Keratinocyte (primary cell): Measurements from ENCODE around the gene MAGI1. TPM values are rescaled to one million over a fixed set of nuclear protein-coding genes. Genes with fewer than 3 reads are reported as not detected.

ENCODE experiments used
- DNase-seq: peaks from one replicate; pipeline ENCODE4 v3.0.0-alpha.2; 2011; ENCODE audit warnings: low read depth, missing footprints, low spot score
- FAIRE-seq: peaks from 2 replicates; lab custom pipeline; 2011; peaks lifted over from hg19 to GRCh38; lab: Jason Lieb, UNC
- H2AFZ ChIP-seq: 2 replicates; pipeline ENCODE4 v1.6.0; 2012; ENCODE audit warnings: low read length, control low read depth, inconsistent platforms; ENCODE audit not compliant: control insufficient read depth
- H3K27ac ChIP-seq: 2 replicates; pipeline ENCODE4 v1.5.1; 2011; ENCODE audit warnings: low read length; ENCODE audit not compliant: control insufficient read depth, insufficient read depth
- H3K27me3 ChIP-seq: 3 replicates; pipeline ENCODE4 v1.6.0; 2011; ENCODE audit warnings: low read length; ENCODE audit not compliant: control insufficient read depth, insufficient read depth; ENCODE audit errors: extremely low read depth
- H3K36me3 ChIP-seq, 2 experiments: 2 replicates in 1 of 2; 3 replicates in 1 of 2; pipeline ENCODE4 v1.5.1; 2011; ENCODE audit warnings: low read length in 2 of 2, mild to moderate bottlenecking in 1 of 2; ENCODE audit not compliant: control insufficient read depth in 2 of 2, insufficient read depth in 2 of 2; ENCODE audit errors: extremely low read depth in 1 of 2
- H3K4me1 ChIP-seq: 3 replicates; pipeline ENCODE4 v1.5.1; 2011; ENCODE audit warnings: low read length; ENCODE audit not compliant: control insufficient read depth, insufficient read depth; ENCODE audit errors: extremely low read depth
- H3K4me2 ChIP-seq: 3 replicates; pipeline ENCODE4 v1.6.0; 2011; ENCODE audit warnings: low read depth, low read length; ENCODE audit not compliant: control insufficient read depth, insufficient read depth; ENCODE audit errors: extremely low read depth
- H3K4me3 ChIP-seq, 3 experiments: fragments of 200-600 bp in 1 of 3; sonication (generic) in 1 of 3; 2 replicates in 2 of 3; 3 replicates in 1 of 3; pipeline ENCODE4 v1.5.1; 2011 to 2016; ENCODE audit warnings: low read length in 3 of 3, mild to moderate bottlenecking in 3 of 3, control low read depth in 2 of 3, inconsistent platforms in 1 of 3, low read depth in 1 of 3, mixed read lengths in 1 of 3, mixed run types in 1 of 3, moderate library complexity in 1 of 3; ENCODE audit not compliant: control insufficient read depth in 2 of 3, insufficient read depth in 2 of 3; ENCODE audit errors: extremely low read depth in 1 of 3
- H3K79me2 ChIP-seq: 2 replicates; pipeline ENCODE4 v1.6.0; 2012; ENCODE audit warnings: low read length; ENCODE audit not compliant: control insufficient read depth, insufficient read depth
- H3K9ac ChIP-seq: 3 replicates; pipeline ENCODE4 v1.6.0; 2011; ENCODE audit warnings: low read length; ENCODE audit not compliant: control insufficient read depth, insufficient read depth; ENCODE audit errors: extremely low read depth
- H3K9me1 ChIP-seq: 3 replicates; pipeline ENCODE4 v1.6.0; 2011; ENCODE audit warnings: low read length; ENCODE audit not compliant: control insufficient read depth, insufficient read depth; ENCODE audit errors: extremely low read depth
- H3K9me3 ChIP-seq: 2 replicates; pipeline ENCODE4 v1.5.1; 2012; ENCODE audit warnings: low read depth, low read length; ENCODE audit not compliant: control insufficient read depth
- H4K20me1 ChIP-seq: 3 replicates; pipeline ENCODE4 v1.6.0; 2011; ENCODE audit warnings: low read length; ENCODE audit not compliant: control insufficient read depth, insufficient read depth; ENCODE audit errors: extremely low read depth
- CTCF ChIP-seq, 3 experiments: IDR thresholded peaks in 1 of 3; conservative IDR thresholded peaks in 1 of 3; optimal IDR thresholded peaks in 1 of 3; 2 replicates in 2 of 3; 3 replicates in 1 of 3; pipeline versions ENCODE3 to v1.5.1; 2011; ENCODE audit warnings: low read length in 3 of 3, mild to moderate bottlenecking in 3 of 3, moderate library complexity in 2 of 3, control low read depth in 1 of 3, inconsistent platforms in 1 of 3; ENCODE audit not compliant: insufficient read depth in 2 of 3; ENCODE audit errors: extremely low read depth in 1 of 3
- EZH2 ChIP-seq: IDR thresholded peaks from one replicate; pipeline ENCODE4 v1.6.1; 2012; ENCODE audit warnings: inconsistent platforms, mild to moderate bottlenecking, low read length, moderate library complexity
- dilution Hi-C: fragments of 300-500 bp; cut with MboI; formaldehyde crosslinking; loops from one replicate; pipeline ENCODE4 v1.7.0; 2020; ENCODE audit warnings: low sequenced_read_pairs; ENCODE audit not compliant: extremely low pct_ligation_motif_present
- polyA plus RNA-seq, 5 experiments: library from polyadenylated mRNA; depleted of rRNA in 3 of 5; stranded (reverse) in 3 of 5; stranded (forward) in 1 of 5; unstranded in 1 of 5; fragments of >200 nt; gene quantifications; 1 replicate in 1 of 5; 2 replicates in 3 of 5; 3 replicates in 1 of 5; pipeline versions ENCODE4 v1.2.1 to v1.2.3, GENCODE V29; 2011 to 2012; ENCODE audit warnings: missing spikeins in 2 of 5, low read depth in 1 of 5, low replicate concordance in 1 of 5

MAGI1 gene
- polyA plus RNA-seq, 1 donor (not counting 4 experiments of a cell fraction or from before 2014, with no cell fraction given): 10.9 TPM

DNA sequence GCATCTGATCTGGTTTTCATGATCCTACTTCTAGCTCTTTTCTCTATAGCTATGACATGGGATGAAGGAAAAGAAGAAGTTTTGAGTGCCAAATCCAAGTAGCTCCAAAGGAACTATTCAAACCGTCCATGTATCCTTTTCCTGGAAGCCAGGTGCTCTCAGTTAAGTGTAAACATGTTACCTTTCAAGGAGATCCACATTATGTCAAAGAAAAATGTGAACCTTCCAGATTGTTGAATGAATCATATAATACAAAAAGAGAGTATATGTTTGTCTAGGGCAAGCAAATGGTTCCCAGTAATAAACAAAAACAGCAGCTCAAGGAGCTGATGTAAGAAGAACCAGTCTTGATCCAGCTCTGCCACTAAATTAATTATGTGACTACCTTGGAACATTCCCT is 534.9 kb downstream of the MAGI1 start:
- DNase-seq: no peak
- H3K4me1 ChIP-seq: no peaks in the 10 kb centered on the region
- no peaks in the 10 kb centered on the region for H4K20me1 ChIP-seq
- H3K4me3 ChIP-seq: no peak overlapping the region
- H3K9me1 ChIP-seq: no peaks in the 10 kb centered on the region
- no peak overlapping the region for H3K27ac ChIP-seq
- TF ChIP-seq CTCF (optimal IDR thresholded peaks at IDR 0.05 in 1 of 3, IDR thresholded peaks at IDR 0.05 in 1 of 3, conservative IDR thresholded peaks at IDR 0.05 in 1 of 3; ENCODE audit: extremely low read depth in 1 of 3, insufficient read depth in 2 of 3, low read length in 3 of 3) (no peak), EZH2 (no peak)
- no peaks in the 10 kb centered on the region for H3K9me3 ChIP-seq
- H3K79me2 ChIP-seq: no peaks in the 10 kb centered on the region
- FAIRE-seq: no peak
- no peak overlapping the region for H3K9ac ChIP-seq
- no peak overlapping the region for H2AFZ ChIP-seq
- no peaks in the 10 kb centered on the region for H3K36me3 ChIP-seq
- no peak overlapping the region for H3K4me2 ChIP-seq
- H3K27me3 ChIP-seq: no peaks in the 10 kb centered on the region
- dilution Hi-C loops: no loop called here

- no peak overlapping the region for H3K4me2 ChIP-seq
- H3K27ac ChIP-seq: no peak overlapping the region
- no peak overlapping the region for H3K4me3 ChIP-seq
- H4K20me1 ChIP-seq: no peaks in the 10 kb centered on the region
- no peak overlapping the region for H2AFZ ChIP-seq
- H3K4me1 ChIP-seq: no peaks in the 10 kb centered on the region
- dilution Hi-C loops: no loop called here
- no peaks in the 10 kb centered on the region for H3K36me3 ChIP-seq
- no peaks in the 10 kb centered on the region for H3K27me3 ChIP-seq
- DNase-seq: no peak
- H3K79me2 ChIP-seq: no peaks in the 10 kb centered on the region
- H3K9me1 ChIP-seq: no peaks in the 10 kb centered on the region
- no peaks in the 10 kb centered on the region for H3K9me3 ChIP-seq
- H3K9ac ChIP-seq: no peak overlapping the region
- no peak for TF ChIP-seq CTCF (optimal IDR thresholded peaks at IDR 0.05 in 1 of 3, IDR thresholded peaks at IDR 0.05 in 1 of 3, conservative IDR thresholded peaks at IDR 0.05 in 1 of 3; ENCODE audit: extremely low read depth in 1 of 3, insufficient read depth in 2 of 3, low read length in 3 of 3)
- no peak for FAIRE-seq
Observed at GRCh38 chr3:65502526-65502925, 536.2 kb downstream of the MAGI1 start.
